ENCODE measurements around the gene ECSIT.
"Not testable (repeated sequence)": the region's sequence is repeated elsewhere in the genome, so short reads cannot be mapped to it uniquely, and the experiment has no call there.

GRCh38 chr19:11573354-11573753 lies 44.4 kb upstream of the ECSIT start:
- TF ChIP-seq CTCF (IDR thresholded peaks at IDR 0.05); REST (IDR thresholded peaks at IDR 0.05; ENCODE audit: insufficient read depth in 1 of 2, low read depth in 2 of 2, low read length in 1 of 2): not testable (repeated sequence)
